Activated CD4-positive, alpha-beta T cell treated with anti-CD3 and anti-CD28 coated beads for 36 hours (primary cell): ENCODE data around the gene ANKRD62. TPM values are rescaled to one million over a fixed set of nuclear protein-coding genes. Genes with fewer than 3 reads are reported as not detected.
"Not testable (repeated sequence)": the region's sequence is repeated elsewhere in the genome, so short reads cannot be mapped to it uniquely, and the experiment has no call there.

Experiments
- ATAC-seq: fragments of 200-7000 bp; cut with Tn5 transposase; one replicate; pipeline ENCODE4 v1.10.0; 2021; ENCODE audit warnings: mild to moderate bottlenecking, moderate library complexity
- CTCF ChIA-PET: fragments of 350-600 bp; sonication (Branson Sonifier 250); formaldehyde crosslinking; loops from one replicate; lab custom pipeline; 2021; ENCODE audit warnings: antibody characterized with exemption; lab: Charles Lee
- POLR2A ChIA-PET: fragments of 350-600 bp; sonication (Branson Sonifier 250); formaldehyde crosslinking; loops from one replicate; lab custom pipeline; 2021; ENCODE audit warnings: antibody characterized with exemption, inconsistent platforms; lab: Charles Lee
- DNase-seq: peaks from one replicate; pipeline ENCODE4 v3.0.0-alpha.2; 2020
- H3K27ac Mint-ChIP-seq: one replicate; pipeline ENCODE4 v1.8.0; 2021; ENCODE audit warnings: mixed read lengths
- H3K27me3 Mint-ChIP-seq: one replicate; pipeline ENCODE4 v1.8.0; 2021; ENCODE audit warnings: mixed read lengths
- H3K36me3 Mint-ChIP-seq: one replicate; pipeline ENCODE4 v1.8.0; 2021; ENCODE audit warnings: low read depth, mixed read lengths
- H3K4me1 Mint-ChIP-seq: one replicate; pipeline ENCODE4 v1.8.0; 2021; ENCODE audit warnings: mixed read lengths
- H3K4me3 Mint-ChIP-seq: one replicate; pipeline ENCODE4 v1.8.0; 2021; ENCODE audit warnings: mild to moderate bottlenecking, moderate library complexity, mixed read lengths
- H3K9me3 Mint-ChIP-seq: one replicate; pipeline ENCODE4 v1.8.0; 2021; ENCODE audit warnings: low read depth, mixed read lengths
- intact Hi-C, 2 experiments: fragments of 100-400 bp; cut with DNase I in 1 of 2; cut with micrococcal nuclease in 1 of 2; formaldehyde crosslinking; loops; one replicate each; pipeline versions ENCODE4 v1.14.2 to v1.15.1; 2022 to 2024; cut with DNase I, micrococcal nuclease
- total RNA-seq, 2 experiments: library from RNA; stranded (reverse); gene quantifications; one replicate each; pipeline ENCODE4 v1.2.3, GENCODE V29; 2021

The ANKRD62 gene
- total RNA-seq, 2 experiments from 2014 or later, result not detected

DNA sequence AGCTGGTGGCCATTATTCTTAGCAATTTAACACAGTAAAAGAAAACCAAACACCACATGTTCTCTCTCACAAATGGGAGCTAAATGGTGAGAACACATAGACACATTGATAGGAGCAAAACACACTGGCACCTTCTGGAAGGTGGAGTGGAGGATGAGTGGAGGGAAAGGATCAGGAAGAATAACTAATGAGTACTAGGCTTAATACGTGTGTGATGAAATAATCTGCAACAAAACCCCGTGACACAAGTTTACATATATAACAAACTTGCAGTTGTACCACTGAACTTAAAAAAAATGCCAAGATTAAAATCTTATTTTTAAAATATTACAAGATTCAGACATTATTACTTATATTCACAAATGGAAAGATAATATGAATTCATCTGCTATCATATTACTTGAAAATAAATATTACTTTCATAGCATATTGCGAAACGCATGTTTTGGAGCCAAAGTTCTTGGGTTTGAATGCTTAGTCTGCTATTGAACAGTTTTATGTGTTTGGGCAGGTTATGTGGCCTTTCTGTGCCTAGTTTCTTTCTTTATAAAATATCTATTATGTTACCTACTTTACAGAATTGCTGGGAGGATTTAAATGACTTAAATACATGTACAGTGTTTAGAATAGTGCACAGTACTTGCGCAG lies 20.5 kb downstream of the ANKRD62 start:
- H3K4me1 Mint-ChIP-seq, result no peaks in the 10 kb centered on the region
- POLR2A ChIA-PET, result no interaction called here
- peaks cover 11% of the 10 kb centered on the region for H3K27me3 Mint-ChIP-seq
- H3K9me3 Mint-ChIP-seq, result no peaks in the 10 kb centered on the region
- H3K36me3 Mint-ChIP-seq, result no peaks in the 10 kb centered on the region
- no peak overlapping the region for H3K27ac Mint-ChIP-seq
- intact Hi-C loops, result no loop called here
- DNase-seq (no peak), ATAC-seq (no peak)
- no peak overlapping the region for H3K4me3 Mint-ChIP-seq
- CTCF ChIA-PET, result interaction anchor here (0.5 kb wide), 1 partner anchor 130 kb away, joined by 4 read pairs; no protein-coding TSS in a partner anchor

DNA sequence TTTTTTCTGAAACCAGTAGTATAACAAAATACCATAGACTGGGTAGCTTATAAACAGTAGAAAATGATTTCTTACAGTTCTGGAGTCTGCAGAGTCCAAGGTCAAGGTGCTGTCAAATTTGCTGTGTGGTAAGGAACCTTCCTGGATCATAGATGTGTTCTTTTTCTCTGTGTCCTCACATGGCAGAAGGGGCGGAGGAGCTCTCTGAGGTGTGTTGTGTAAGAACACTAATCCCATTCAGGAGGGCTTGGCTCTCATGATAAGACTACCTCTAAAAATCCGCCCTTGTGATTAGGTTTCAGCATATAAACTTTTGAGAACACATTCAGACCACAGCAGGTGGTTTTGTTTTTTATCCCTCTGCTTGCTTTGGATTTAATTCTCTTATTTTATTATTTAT lies 25.7 kb downstream of the ANKRD62 start:
- Mint-ChIP-seq H3K9me3 (no peaks in the 10 kb centered on the region), H3K27me3 (peaks cover 17% of the 10 kb centered on the region), H3K27ac (no peak overlapping the region), H3K4me1 (no peaks in the 10 kb centered on the region), H3K36me3 (no peaks in the 10 kb centered on the region), H3K4me3 (no peak overlapping the region)
- intact Hi-C loops, result no loop called here
- ChIA-PET CTCF (no interaction called here), POLR2A (no interaction called here)
- DNase-seq (no peak), ATAC-seq (no peak)

- H3K36me3 Mint-ChIP-seq, result no peaks in the 10 kb centered on the region
- H3K4me3 Mint-ChIP-seq, result no peak overlapping the region
- ChIA-PET CTCF (interaction anchor here (0.6 to 0.8 kb wide), 2 partner anchors 33 to 206 kb away, joined by 3 read pairs; no protein-coding TSS in a partner anchor), POLR2A (no interaction called here)
- H3K27me3 Mint-ChIP-seq, result peaks cover 24% of the 10 kb centered on the region
- H3K27ac Mint-ChIP-seq, result no peak overlapping the region
- intact Hi-C loops, result no loop called here
- no peaks in the 10 kb centered on the region for H3K9me3 Mint-ChIP-seq
- no peaks in the 10 kb centered on the region for H3K4me1 Mint-ChIP-seq
- ATAC-seq, result no peak
- no peak for DNase-seq
Measured at GRCh38 chr18:12121175-12122042, 27.8 kb downstream of the ANKRD62 start.

DNA sequence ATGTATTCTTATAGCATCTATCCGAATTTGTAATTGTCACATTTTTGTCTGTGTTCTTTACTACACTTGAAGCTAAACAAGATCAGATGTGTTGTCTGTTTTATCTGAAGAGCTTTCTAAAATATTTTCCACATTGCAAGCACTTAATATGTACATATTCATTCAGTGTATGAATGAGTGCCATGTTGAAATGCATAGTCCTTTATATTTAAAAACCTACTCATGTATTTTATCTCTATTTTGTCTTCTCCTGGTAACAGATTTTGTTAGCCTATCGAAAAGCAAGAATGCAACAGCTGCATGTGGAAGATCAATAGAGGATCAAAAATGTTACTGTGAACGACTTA lies 28.4 kb downstream of the ANKRD62 start:
- POLR2A ChIA-PET, ATAC-seq, H3K36me3 Mint-ChIP-seq, H3K4me3 Mint-ChIP-seq, H3K9me3 Mint-ChIP-seq, H3K27ac Mint-ChIP-seq, intact Hi-C loops, H3K4me1 Mint-ChIP-seq, DNase-seq: not testable (repeated sequence)
- CTCF ChIA-PET, result interaction anchor here (0.6 kb wide), 1 partner anchor 1167 kb away, joined by 3 read pairs; no protein-coding TSS in a partner anchor
- H3K27me3 Mint-ChIP-seq, result peaks cover 26% of the 10 kb centered on the region

- CTCF ChIA-PET, POLR2A ChIA-PET: not testable (repeated sequence)
Measured at GRCh38 chr18:12127647-12128046, 34.0 kb downstream of the ANKRD62 start.

DNA sequence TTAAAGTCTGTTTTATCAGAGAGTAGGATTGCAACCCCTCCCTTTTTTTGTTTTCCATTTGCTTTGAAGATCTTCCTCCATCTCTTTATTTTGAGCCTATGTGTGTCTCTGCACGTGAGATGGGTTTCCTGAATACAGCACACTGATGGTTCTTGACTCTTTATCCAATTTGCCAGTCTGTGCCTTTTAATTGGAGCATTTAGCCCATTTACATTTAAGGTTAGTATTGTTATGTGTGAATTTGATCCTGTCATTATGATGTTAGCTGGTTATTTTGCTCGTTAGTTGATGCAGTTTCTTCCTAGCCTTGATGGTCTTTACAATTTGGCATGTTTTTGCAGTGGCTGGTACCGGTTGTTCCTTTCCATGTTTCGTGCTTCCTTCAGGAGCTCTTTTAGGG lies 45.2 kb downstream of the ANKRD62 start:
- H3K9me3 Mint-ChIP-seq, ATAC-seq, CTCF ChIA-PET, DNase-seq, H3K27me3 Mint-ChIP-seq, H3K4me3 Mint-ChIP-seq, H3K27ac Mint-ChIP-seq, intact Hi-C loops, H3K4me1 Mint-ChIP-seq, H3K36me3 Mint-ChIP-seq, POLR2A ChIA-PET: not testable (repeated sequence)

More at GRCh38 chr18:12127647-12128046, 34.0 kb downstream of the ANKRD62 start:
- DNase-seq, H3K36me3 Mint-ChIP-seq, H3K9me3 Mint-ChIP-seq, H3K4me1 Mint-ChIP-seq, ATAC-seq, intact Hi-C loops, H3K4me3 Mint-ChIP-seq, H3K27ac Mint-ChIP-seq: not testable (repeated sequence)
- H3K27me3 Mint-ChIP-seq, result peaks cover 14% of the 10 kb centered on the region

GRCh38 chr18:12140866-12141265 lies 47.2 kb downstream of the ANKRD62 start:
- intact Hi-C loops, POLR2A ChIA-PET, H3K27me3 Mint-ChIP-seq, ATAC-seq, H3K36me3 Mint-ChIP-seq, CTCF ChIA-PET, H3K4me3 Mint-ChIP-seq, H3K27ac Mint-ChIP-seq, DNase-seq, H3K4me1 Mint-ChIP-seq, H3K9me3 Mint-ChIP-seq: not testable (repeated sequence)

DNA sequence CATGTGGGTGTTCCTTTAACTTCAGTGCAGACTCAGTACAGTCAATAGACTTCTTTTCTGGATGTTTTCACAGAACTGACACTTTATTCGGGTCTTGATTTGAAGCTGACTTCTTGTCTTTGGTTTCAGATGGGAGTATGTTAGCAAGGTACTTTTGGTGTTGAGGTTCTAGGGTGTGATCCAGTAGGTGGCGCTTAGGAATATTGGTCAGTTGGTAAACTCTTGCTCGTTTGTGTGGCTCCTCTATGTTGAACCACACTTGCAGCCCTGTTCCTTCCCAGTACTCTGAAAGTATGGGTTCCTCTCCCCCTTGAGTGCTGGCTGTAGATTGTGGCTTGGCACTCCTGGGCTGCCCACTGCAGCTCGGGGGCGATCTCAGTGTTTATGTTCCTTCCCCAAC lies 48.1 kb downstream of the ANKRD62 start:
- CTCF ChIA-PET, intact Hi-C loops, H3K36me3 Mint-ChIP-seq, H3K4me3 Mint-ChIP-seq, POLR2A ChIA-PET, H3K4me1 Mint-ChIP-seq, H3K27me3 Mint-ChIP-seq, ATAC-seq, H3K27ac Mint-ChIP-seq, H3K9me3 Mint-ChIP-seq, DNase-seq: not testable (repeated sequence)

DNA sequence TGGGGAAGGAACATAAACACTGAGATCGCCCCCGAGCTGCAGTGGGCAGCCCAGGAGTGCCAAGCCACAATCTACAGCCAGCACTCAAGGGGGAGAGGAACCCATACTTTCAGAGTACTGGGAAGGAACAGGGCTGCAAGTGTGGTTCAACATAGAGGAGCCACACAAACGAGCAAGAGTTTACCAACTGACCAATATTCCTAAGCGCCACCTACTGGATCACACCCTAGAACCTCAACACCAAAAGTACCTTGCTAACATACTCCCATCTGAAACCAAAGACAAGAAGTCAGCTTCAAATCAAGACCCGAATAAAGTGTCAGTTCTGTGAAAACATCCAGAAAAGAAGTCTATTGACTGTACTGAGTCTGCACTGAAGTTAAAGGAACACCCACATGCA lies 55.8 kb downstream of the ANKRD62 start:
- H3K27ac Mint-ChIP-seq, H3K4me3 Mint-ChIP-seq, H3K27me3 Mint-ChIP-seq, CTCF ChIA-PET, POLR2A ChIA-PET, H3K9me3 Mint-ChIP-seq, intact Hi-C loops, ATAC-seq, DNase-seq, H3K36me3 Mint-ChIP-seq, H3K4me1 Mint-ChIP-seq: not testable (repeated sequence)

DNA sequence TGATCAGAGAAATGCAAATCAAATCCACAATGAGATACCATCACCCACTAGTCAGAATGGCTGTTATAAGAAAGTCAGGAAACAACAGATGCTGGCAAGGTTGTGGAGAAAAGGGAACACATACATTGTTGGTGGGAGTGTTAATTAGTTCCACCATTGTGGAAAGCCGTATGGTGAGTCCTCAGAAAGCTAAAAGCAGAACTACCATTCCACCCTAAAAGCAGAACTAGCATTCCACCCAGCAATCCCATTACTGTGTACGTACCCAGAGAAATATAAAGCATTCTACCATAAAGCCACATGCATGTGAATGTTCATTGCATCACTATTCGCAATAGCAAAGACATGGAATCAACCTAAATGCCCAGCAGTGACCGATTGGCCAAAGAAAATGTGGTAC lies 60.7 kb downstream of the ANKRD62 start:
- peaks cover 9% of the 10 kb centered on the region for H3K27me3 Mint-ChIP-seq
- no peak overlapping the region for H3K27ac Mint-ChIP-seq
- DNase-seq (no peak), ATAC-seq (no peak)
- ChIA-PET CTCF (interaction anchor here (0.7 to 1.4 kb wide), 2 partner anchors 34 to 330 kb away, joined by 3 read pairs; no protein-coding TSS in a partner anchor), POLR2A (no interaction called here)
- intact Hi-C loops, result no loop called here
- H3K4me1 Mint-ChIP-seq, result no peaks in the 10 kb centered on the region
- H3K36me3 Mint-ChIP-seq, result no peaks in the 10 kb centered on the region
- no peaks in the 10 kb centered on the region for H3K9me3 Mint-ChIP-seq
- no peak overlapping the region for H3K4me3 Mint-ChIP-seq

DNA sequence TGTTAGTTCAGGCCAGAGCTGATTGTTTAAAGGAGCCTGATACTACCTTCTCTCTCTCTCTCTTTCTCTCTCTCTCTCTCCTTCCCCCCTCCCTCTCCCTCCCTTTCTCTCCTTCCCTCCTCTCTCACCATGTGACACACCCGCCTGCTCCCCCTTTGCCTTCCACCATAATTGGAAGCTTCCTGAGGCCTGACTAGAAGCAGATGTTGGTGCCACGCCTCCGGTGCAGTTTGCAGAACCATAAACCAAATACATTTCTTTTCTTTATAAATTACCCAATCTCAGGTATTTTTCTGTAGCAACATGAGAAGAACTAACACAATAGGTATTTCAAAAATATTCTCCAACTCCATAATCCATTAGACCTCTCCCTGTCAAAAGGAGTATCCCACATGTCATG lies 62.4 kb downstream of the ANKRD62 start:
- POLR2A ChIA-PET, result no interaction called here
- Mint-ChIP-seq H3K4me1 (no peaks in the 10 kb centered on the region), H3K36me3 (no peaks in the 10 kb centered on the region), H3K27ac (no peak overlapping the region), H3K27me3 (peaks cover 6% of the 10 kb centered on the region), H3K4me3 (no peak overlapping the region), H3K9me3 (no peaks in the 10 kb centered on the region)
- ATAC-seq (no peak), DNase-seq (no peak)
- intact Hi-C loops, result no loop called here
- CTCF ChIA-PET, result no interaction called here

DNA sequence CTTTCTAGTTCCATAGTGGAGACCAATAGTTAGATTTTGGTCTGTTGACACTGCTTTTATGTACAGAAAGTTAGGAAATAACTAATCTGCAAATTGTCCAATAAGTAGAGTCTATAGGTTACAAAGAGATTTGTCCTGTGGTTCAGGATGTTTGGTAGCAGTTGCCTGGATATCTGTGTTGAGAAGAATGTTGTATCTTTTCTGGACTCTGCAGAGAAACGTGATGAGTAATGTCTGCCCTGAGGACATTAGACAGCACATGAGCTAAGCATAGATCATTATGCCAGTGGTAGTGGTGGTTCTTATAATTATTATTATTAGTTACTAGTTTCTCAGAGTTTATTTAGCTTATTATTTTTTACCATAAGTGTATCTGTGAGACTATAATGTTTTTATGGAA lies 65.8 kb downstream of the ANKRD62 start:
- ChIA-PET POLR2A (no interaction called here), CTCF (no interaction called here)
- Mint-ChIP-seq H3K4me3 (no peak overlapping the region), H3K4me1 (no peaks in the 10 kb centered on the region), H3K36me3 (no peaks in the 10 kb centered on the region), H3K9me3 (no peaks in the 10 kb centered on the region), H3K27ac (no peak overlapping the region), H3K27me3 (peaks cover 1% of the 10 kb centered on the region)
- intact Hi-C loops, result no loop called here
- DNase-seq (no peak), ATAC-seq (no peak)
